Osteoblast (primary cell): ENCODE results near the gene SLC28A1. TPM values are rescaled to one million over a fixed set of nuclear protein-coding genes. Genes with fewer than 3 reads are reported as not detected.

Experiments
- DNase-seq: peaks from one replicate; pipeline ENCODE4 v3.0.0; 2011; ENCODE audit warnings: low spot score, mixed read lengths; ENCODE audit not compliant: insufficient read length; ENCODE audit errors: missing footprints
- H2AFZ ChIP-seq: 2 replicates; pipeline ENCODE4 v1.6.0; 2011; ENCODE audit warnings: mild to moderate bottlenecking, low read length
- H3K27ac ChIP-seq: 2 replicates; pipeline ENCODE4 v1.5.1; 2011; ENCODE audit warnings: mild to moderate bottlenecking, low read depth, low read length, moderate library complexity
- H3K27me3 ChIP-seq: 2 replicates; pipeline ENCODE4 v1.6.0; 2012; ENCODE audit warnings: mild to moderate bottlenecking, control low read depth, inconsistent platforms, low read length, moderate library complexity; ENCODE audit not compliant: insufficient read depth
- H3K36me3 ChIP-seq: 2 replicates; pipeline ENCODE4 v1.5.1; 2011; ENCODE audit warnings: mild to moderate bottlenecking, low read length, control low read depth, moderate library complexity; ENCODE audit not compliant: insufficient read depth
- H3K4me1 ChIP-seq: 2 replicates; pipeline ENCODE4 v1.5.1; 2011; ENCODE audit warnings: mild to moderate bottlenecking, low read length, control low read depth, moderate library complexity; ENCODE audit not compliant: insufficient read depth
- H3K4me2 ChIP-seq: 2 replicates; pipeline ENCODE4 v1.6.0; 2011; ENCODE audit warnings: mild to moderate bottlenecking, low read length; ENCODE audit not compliant: insufficient read depth
- H3K4me3 ChIP-seq: fragments of 200-600 bp; sonication (generic); 3 replicates; pipeline ENCODE4 v1.5.1; 2012; ENCODE audit warnings: mild to moderate bottlenecking, low read length, inconsistent platforms; ENCODE audit not compliant: insufficient read depth
- H3K79me2 ChIP-seq: 2 replicates; pipeline ENCODE4 v1.6.0; 2012; ENCODE audit warnings: mild to moderate bottlenecking, low read length, control low read depth, inconsistent platforms; ENCODE audit not compliant: insufficient read depth
- H3K9me3 ChIP-seq: 2 replicates; pipeline ENCODE4 v1.5.1; 2011; ENCODE audit warnings: low read depth, low read length, control low read depth
- H4K20me1 ChIP-seq: 2 replicates; pipeline ENCODE4 v1.6.0; 2012; ENCODE audit warnings: mild to moderate bottlenecking, low read length, control low read depth; ENCODE audit not compliant: insufficient read depth
- CTCF ChIP-seq: IDR thresholded peaks from 2 replicates; pipeline ENCODE4 v1.5.1; 2011; ENCODE audit warnings: mild to moderate bottlenecking, low read depth, low read length, moderate library complexity; ENCODE audit errors: extremely low read depth
- total RNA-seq: library from RNA; depleted of rRNA; stranded (reverse); fragments of >200 nt; gene quantifications from 2 replicates; pipeline ENCODE4 v1.2.3, GENCODE V29; 2012

The SLC28A1 gene
- total RNA-seq, 1 donor: not detected

- H3K79me2 ChIP-seq: no peaks in the 10 kb centered on the region
- H3K4me2 ChIP-seq: no peak overlapping the region
- peak overlapping the region; percentile 67 for H3K27ac ChIP-seq
- no peaks in the 10 kb centered on the region for H4K20me1 ChIP-seq
- H3K9me3 ChIP-seq: no peaks in the 10 kb centered on the region
- TF ChIP-seq CTCF: no peak
- no peak overlapping the region for H3K4me3 ChIP-seq
- no peak for DNase-seq
- H3K36me3 ChIP-seq: no peaks in the 10 kb centered on the region
- H3K4me1 ChIP-seq: peaks cover 12% of the 10 kb centered on the region
- no peak overlapping the region for H2AFZ ChIP-seq
- no peaks in the 10 kb centered on the region for H3K27me3 ChIP-seq
These were observed 44.7 kb upstream of the SLC28A1 start for GRCh38 chr15:84839714-84840113.

DNA sequence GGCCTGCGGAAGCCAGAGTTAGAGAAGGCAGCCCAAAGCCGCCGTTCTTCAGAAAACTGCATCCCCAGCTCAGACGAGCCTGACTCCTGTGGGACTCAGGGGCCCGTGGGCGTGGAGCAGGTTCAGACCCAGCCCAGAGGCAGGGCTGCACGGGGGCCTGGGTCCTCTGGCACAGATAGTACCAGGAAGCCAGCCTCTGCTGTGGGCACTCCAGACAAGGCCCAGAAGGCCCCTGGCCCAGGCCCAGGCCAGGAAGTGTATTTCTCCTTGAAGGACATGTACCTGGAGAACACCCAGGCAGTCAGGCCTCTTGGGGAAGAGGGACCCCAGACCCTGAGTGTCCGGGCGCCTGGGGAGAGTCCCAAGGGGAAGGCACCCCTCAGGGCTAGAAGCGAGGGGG, 44.2 kb upstream of the SLC28A1 start:
- Histone ChIP-seq H4K20me1 (no peaks in the 10 kb centered on the region), H3K27ac (peak overlapping the region; percentile 67), H2AFZ (no peak overlapping the region), H3K4me3 (no peak overlapping the region), H3K9me3 (no peaks in the 10 kb centered on the region), H3K79me2 (no peaks in the 10 kb centered on the region), H3K27me3 (no peaks in the 10 kb centered on the region), H3K4me2 (no peak overlapping the region), H3K4me1 (peaks cover 12% of the 10 kb centered on the region), H3K36me3 (no peaks in the 10 kb centered on the region)
- no peak for DNase-seq
- TF ChIP-seq CTCF: no peak

GRCh38 chr15:84840741-84841429, 43.6 kb upstream of the SLC28A1 start:
- Histone ChIP-seq H3K36me3 (no peaks in the 10 kb centered on the region), H3K27ac (peak overlapping the region; percentile 67), H3K27me3 (no peaks in the 10 kb centered on the region), H3K4me3 (no peak overlapping the region), H2AFZ (no peak overlapping the region), H3K4me2 (no peak overlapping the region), H3K9me3 (no peaks in the 10 kb centered on the region), H3K4me1 (peaks cover 12% of the 10 kb centered on the region), H3K79me2 (no peaks in the 10 kb centered on the region), H4K20me1 (no peaks in the 10 kb centered on the region)
- peak; percentile 94 for DNase-seq
- no peak for TF ChIP-seq CTCF

DNA sequence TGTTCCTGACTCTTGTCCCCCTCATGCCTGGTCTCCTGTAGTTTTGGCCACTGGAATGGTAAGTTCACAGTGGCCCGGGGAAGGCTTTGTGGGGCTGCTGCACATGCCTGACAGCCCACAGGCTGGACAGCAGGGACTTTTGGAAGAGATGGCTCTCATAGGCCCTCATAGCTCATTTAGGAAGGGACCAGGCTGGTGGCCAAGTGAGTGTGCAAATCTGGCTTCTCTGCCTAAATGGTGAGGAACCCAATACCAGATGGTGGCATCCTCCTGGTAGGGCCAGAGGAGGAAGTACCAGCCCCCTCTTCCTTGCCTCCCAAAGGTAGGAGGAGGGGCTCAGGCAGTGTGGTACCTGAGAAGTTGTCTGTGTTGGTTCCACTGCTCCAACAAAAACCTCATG, 41.7 kb upstream of the SLC28A1 start:
- Histone ChIP-seq H3K4me1 (peaks cover 12% of the 10 kb centered on the region), H3K27ac (no peak overlapping the region), H3K4me3 (no peak overlapping the region), H2AFZ (no peak overlapping the region), H4K20me1 (no peaks in the 10 kb centered on the region), H3K79me2 (no peaks in the 10 kb centered on the region), H3K9me3 (no peaks in the 10 kb centered on the region), H3K36me3 (no peaks in the 10 kb centered on the region), H3K4me2 (no peak overlapping the region), H3K27me3 (no peaks in the 10 kb centered on the region)
- DNase-seq: peak; percentile 82
- TF ChIP-seq CTCF: no peak
